HepG2 (cell line): ENCODE results near the gene UGT1A7. TPM values are rescaled to one million over a fixed set of nuclear protein-coding genes. Genes with fewer than 3 reads are reported as not detected.

Source experiments
- KDM6A ChIP-seq: IDR thresholded peaks from 2 replicates; pipeline ENCODE4 v1.6.1; 2016; ENCODE audit warnings: low read depth
- NCOR1 ChIP-seq: fragments of 200-600 bp; sonication (generic); IDR thresholded peaks from 2 replicates; pipeline ENCODE4 v1.7.0; 2017; ENCODE audit warnings: antibody characterized with exemption, low read length, borderline replicate concordance
- PAX8 ChIP-seq: sonication (generic); formaldehyde crosslinking; IDR thresholded peaks from 2 replicates; pipeline ENCODE4 v1.8.0; 2022; ENCODE audit warnings: mild to moderate bottlenecking, missing genetic modification reagents, borderline replicate concordance
- PHB2 ChIP-seq: fragments of 450-650 bp; IDR thresholded peaks from 2 replicates; pipeline ENCODE4 v1.6.1; 2018; ENCODE audit not compliant: partially characterized antibody
- RAD21 ChIP-seq: fragments of 450-650 bp; formaldehyde crosslinking; IDR thresholded peaks from 2 replicates; pipeline ENCODE4 v1.5.0; 2020; ENCODE audit warnings: mild to moderate bottlenecking
- ZNF253 ChIP-seq: sonication (generic); formaldehyde crosslinking; IDR thresholded peaks from 2 replicates; pipeline ENCODE4 v1.8.0; 2022; ENCODE audit warnings: mild to moderate bottlenecking, missing genetic modification reagents, borderline replicate concordance
- ZNF296 ChIP-seq: sonication (generic); formaldehyde crosslinking; conservative IDR thresholded peaks from 2 replicates; pipeline ENCODE4 v1.5.0; 2020; ENCODE audit warnings: mild to moderate bottlenecking, missing genetic modification reagents
- ZNF44 ChIP-seq: sonication (generic); formaldehyde crosslinking; IDR thresholded peaks from 2 replicates; pipeline ENCODE4 v1.5.1; 2020; ENCODE audit warnings: mild to moderate bottlenecking, missing genetic modification reagents
- ZNF644 ChIP-seq: IDR thresholded peaks from 2 replicates; pipeline ENCODE4 v1.6.1; 2016; ENCODE audit warnings: low read depth
- polyA plus RNA-seq, 8 experiments: library from polyadenylated mRNA; depleted of rRNA in 3 of 8; stranded (reverse) in 7 of 8; unstranded in 1 of 8; fragments of >200 nt; fragmentation: Illumina TruSeq in 4 of 8; extraction: Trizol in 4 of 8; gene quantifications; 2 replicates each; pipeline versions ENCODE4 v1.2.1 to v1.2.3, GENCODE V29; 2011 to 2016; ENCODE audit warnings: low read depth in 4 of 8, missing spikeins in 1 of 8, mixed read lengths in 1 of 8; ENCODE audit not compliant: insufficient read depth in 1 of 8
- total RNA-seq, 5 experiments: library from RNA; depleted of rRNA; stranded (reverse); fragments of >200 nt; fragmentation: Illumina TruSeq; extraction: Trizol; gene quantifications; 2 replicates each; pipeline ENCODE4 v1.2.3, GENCODE V29; 2016; ENCODE audit warnings: low read depth in 1 of 5
- TF ChIP-seq, protein P1 (sequence below): sonication (generic); formaldehyde crosslinking; IDR thresholded peaks from 2 replicates; pipeline ENCODE4 v1.4.0; 2020; ENCODE audit warnings: missing genetic modification reagents, mild to moderate bottlenecking, borderline replicate concordance
- TF ChIP-seq, protein P2 (sequence below): sonication (generic); formaldehyde crosslinking; IDR thresholded peaks from 2 replicates; pipeline ENCODE4 v1.4.0; 2020; ENCODE audit warnings: mild to moderate bottlenecking, missing genetic modification reagents
- TF ChIP-seq, protein P3 (sequence below), 2 experiments: fragments of 450-650 bp in 1 of 2; sonication (generic) in 1 of 2; formaldehyde crosslinking in 1 of 2; IDR thresholded peaks; 2 replicates each; pipeline versions ENCODE4 v1.6.1 to v1.8.0; 2016 to 2022; ENCODE audit warnings: antibody characterized with exemption in 1 of 2, mild to moderate bottlenecking in 1 of 2, missing genetic modification reagents in 1 of 2

The UGT1A7 gene
- total and polyA plus RNA-seq, 2 of the 13 experiments (the other 11 are each of a cell fraction or from before 2014, with no cell fraction given) = not detected

DNA sequence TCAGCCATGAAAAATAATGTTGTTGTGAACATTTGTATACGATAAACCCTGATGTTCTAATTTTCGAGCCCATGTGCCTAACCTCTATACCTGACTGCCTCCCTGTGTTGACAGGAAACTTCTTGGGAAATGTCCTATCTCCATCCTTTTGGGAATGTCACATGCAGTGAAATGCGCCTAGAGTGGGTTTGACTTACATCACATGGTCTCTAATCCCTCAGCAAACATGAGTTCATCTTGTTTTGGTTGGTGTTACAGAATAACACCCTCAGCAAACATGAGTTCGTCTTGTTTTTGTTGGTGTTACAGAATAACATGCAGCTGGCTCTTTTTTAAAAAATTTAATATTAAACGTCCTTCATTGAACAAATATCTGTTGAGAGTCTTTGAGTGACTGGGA is 6.6 kb downstream of the UGT1A7 start (continued):
- TF ChIP-seq, protein P1, sequence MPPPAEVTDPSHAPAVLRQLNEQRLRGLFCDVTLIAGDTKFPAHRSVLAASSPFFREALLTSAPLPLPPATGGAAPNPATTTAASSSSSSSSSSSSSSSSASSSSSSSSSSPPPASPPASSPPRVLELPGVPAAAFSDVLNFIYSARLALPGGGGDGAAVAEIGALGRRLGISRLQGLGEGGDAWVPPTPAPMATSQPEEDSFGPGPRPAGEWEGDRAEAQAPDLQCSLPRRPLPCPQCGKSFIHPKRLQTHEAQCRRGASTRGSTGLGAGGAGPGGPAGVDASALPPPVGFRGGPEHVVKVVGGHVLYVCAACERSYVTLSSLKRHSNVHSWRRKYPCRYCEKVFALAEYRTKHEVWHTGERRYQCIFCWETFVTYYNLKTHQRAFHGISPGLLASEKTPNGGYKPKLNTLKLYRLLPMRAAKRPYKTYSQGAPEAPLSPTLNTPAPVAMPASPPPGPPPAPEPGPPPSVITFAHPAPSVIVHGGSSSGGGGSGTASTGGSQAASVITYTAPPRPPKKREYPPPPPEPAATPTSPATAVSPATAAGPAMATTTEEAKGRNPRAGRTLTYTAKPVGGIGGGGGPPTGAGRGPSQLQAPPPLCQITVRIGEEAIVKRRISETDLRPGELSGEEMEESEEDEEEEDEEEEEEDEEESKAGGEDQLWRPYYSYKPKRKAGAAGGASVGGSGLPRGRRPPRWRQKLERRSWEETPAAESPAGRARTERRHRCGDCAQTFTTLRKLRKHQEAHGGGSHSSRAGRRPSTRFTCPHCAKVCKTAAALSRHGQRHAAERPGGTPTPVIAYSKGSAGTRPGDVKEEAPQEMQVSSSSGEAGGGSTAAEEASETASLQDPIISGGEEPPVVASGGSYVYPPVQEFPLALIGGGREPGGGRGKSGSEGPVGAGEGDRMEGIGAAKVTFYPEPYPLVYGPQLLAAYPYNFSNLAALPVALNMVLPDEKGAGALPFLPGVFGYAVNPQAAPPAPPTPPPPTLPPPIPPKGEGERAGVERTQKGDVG (CRISPR knock-in tag) = no peak
- TF ChIP-seq ZNF644 (CRISPR knock-in tag) (0 out of 2 replicates have a peak, but pooled peaks have one; percentile 7), ZNF253 (CRISPR knock-in tag) (no peak), ZNF296 (no peak), KDM6A (no peak), ZNF44 (CRISPR knock-in tag) (no peak), PHB2 (no peak), PAX8 (CRISPR knock-in tag) (no peak), NCOR1 (no peak), RAD21 (CRISPR knock-in tag) (no peak)
- TF ChIP-seq, protein P2, sequence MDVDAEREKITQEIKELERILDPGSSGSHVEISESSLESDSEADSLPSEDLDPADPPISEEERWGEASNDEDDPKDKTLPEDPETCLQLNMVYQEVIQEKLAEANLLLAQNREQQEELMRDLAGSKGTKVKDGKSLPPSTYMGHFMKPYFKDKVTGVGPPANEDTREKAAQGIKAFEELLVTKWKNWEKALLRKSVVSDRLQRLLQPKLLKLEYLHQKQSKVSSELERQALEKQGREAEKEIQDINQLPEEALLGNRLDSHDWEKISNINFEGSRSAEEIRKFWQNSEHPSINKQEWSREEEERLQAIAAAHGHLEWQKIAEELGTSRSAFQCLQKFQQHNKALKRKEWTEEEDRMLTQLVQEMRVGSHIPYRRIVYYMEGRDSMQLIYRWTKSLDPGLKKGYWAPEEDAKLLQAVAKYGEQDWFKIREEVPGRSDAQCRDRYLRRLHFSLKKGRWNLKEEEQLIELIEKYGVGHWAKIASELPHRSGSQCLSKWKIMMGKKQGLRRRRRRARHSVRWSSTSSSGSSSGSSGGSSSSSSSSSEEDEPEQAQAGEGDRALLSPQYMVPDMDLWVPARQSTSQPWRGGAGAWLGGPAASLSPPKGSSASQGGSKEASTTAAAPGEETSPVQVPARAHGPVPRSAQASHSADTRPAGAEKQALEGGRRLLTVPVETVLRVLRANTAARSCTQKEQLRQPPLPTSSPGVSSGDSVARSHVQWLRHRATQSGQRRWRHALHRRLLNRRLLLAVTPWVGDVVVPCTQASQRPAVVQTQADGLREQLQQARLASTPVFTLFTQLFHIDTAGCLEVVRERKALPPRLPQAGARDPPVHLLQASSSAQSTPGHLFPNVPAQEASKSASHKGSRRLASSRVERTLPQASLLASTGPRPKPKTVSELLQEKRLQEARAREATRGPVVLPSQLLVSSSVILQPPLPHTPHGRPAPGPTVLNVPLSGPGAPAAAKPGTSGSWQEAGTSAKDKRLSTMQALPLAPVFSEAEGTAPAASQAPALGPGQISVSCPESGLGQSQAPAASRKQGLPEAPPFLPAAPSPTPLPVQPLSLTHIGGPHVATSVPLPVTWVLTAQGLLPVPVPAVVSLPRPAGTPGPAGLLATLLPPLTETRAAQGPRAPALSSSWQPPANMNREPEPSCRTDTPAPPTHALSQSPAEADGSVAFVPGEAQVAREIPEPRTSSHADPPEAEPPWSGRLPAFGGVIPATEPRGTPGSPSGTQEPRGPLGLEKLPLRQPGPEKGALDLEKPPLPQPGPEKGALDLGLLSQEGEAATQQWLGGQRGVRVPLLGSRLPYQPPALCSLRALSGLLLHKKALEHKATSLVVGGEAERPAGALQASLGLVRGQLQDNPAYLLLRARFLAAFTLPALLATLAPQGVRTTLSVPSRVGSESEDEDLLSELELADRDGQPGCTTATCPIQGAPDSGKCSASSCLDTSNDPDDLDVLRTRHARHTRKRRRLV (CRISPR knock-in tag) = no peak
- TF ChIP-seq, protein P3, sequence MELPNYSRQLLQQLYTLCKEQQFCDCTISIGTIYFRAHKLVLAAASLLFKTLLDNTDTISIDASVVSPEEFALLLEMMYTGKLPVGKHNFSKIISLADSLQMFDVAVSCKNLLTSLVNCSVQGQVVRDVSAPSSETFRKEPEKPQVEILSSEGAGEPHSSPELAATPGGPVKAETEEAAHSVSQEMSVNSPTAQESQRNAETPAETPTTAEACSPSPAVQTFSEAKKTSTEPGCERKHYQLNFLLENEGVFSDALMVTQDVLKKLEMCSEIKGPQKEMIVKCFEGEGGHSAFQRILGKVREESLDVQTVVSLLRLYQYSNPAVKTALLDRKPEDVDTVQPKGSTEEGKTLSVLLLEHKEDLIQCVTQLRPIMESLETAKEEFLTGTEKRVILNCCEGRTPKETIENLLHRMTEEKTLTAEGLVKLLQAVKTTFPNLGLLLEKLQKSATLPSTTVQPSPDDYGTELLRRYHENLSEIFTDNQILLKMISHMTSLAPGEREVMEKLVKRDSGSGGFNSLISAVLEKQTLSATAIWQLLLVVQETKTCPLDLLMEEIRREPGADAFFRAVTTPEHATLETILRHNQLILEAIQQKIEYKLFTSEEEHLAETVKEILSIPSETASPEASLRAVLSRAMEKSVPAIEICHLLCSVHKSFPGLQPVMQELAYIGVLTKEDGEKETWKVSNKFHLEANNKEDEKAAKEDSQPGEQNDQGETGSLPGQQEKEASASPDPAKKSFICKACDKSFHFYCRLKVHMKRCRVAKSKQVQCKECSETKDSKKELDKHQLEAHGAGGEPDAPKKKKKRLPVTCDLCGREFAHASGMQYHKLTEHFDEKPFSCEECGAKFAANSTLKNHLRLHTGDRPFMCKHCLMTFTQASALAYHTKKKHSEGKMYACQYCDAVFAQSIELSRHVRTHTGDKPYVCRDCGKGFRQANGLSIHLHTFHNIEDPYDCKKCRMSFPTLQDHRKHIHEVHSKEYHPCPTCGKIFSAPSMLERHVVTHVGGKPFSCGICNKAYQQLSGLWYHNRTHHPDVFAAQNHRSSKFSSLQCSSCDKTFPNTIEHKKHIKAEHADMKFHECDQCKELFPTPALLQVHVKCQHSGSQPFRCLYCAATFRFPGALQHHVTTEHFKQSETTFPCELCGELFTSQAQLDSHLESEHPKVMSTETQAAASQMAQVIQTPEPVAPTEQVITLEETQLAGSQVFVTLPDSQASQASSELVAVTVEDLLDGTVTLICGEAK (IDR thresholded peaks at IDR 0.05) = no peak
- TF ChIP-seq, protein P3 (CRISPR knock-in tag; IDR thresholded peaks at IDR 0.05) = no peak
